ENCODE results near the gene ZBTB11. TPM values are rescaled to one million over a fixed set of nuclear protein-coding genes. Genes with fewer than 3 reads are reported as not detected.

The ZBTB11 gene
- total and polyA plus RNA-seq, 9 donors: 7.6 to 24.7 (median 18.3) TPM

GRCh38 chr3:101690972-101691371 is 14.0 kb upstream of the ZBTB11 start:
- Histone ChIP-seq H3K4me3 (no peak overlapping the region), H3K27ac (no peak overlapping the region), H3K4me1 (ENCODE audit: insufficient read depth) (peaks cover 1% of the 10 kb centered on the region), H3K36me3 (no peaks in the 10 kb centered on the region), H3K9me3 (no peaks in the 10 kb centered on the region), H3K27me3 (no peaks in the 10 kb centered on the region)
- DNase-seq: no peak
- TF ChIP-seq EP300 (IDR thresholded peaks at IDR 0.05) (no peak), CTCF (IDR thresholded peaks at IDR 0.05) (no peak), POLR2A (IDR thresholded peaks at IDR 0.05) (no peak)
- intact Hi-C loops (cut with DNase I): no loop called here

GRCh38 chr3:101689286-101689685 is 12.4 kb upstream of the ZBTB11 start:
- no peak overlapping the region for H3K27ac ChIP-seq
- intact Hi-C loops (cut with DNase I): loop anchor here in 1 of 4 donors (5.0 kb wide), 2 partner anchors 117 to 158 kb away; partner anchors contain the start of genes NFKBIZ and PCNP

GRCh38 chr3:101687142-101687931 is 10.4 kb upstream of the ZBTB11 start:
- intact Hi-C loops (cut with DNase I): loop anchor here in 1 of 4 donors (5.0 kb wide), 2 partner anchors 115 to 160 kb away; partner anchors contain the start of genes NFKBIZ and PCNP
- Histone ChIP-seq H3K4me1 (ENCODE audit: insufficient read depth) (peaks cover 10% of the 10 kb centered on the region), H3K4me3 (peak overlapping the region; percentile 59), H3K27ac (peak overlapping the region; percentile 64 to 83), H3K27me3 (no peaks in the 10 kb centered on the region), H3K36me3 (no peaks in the 10 kb centered on the region), H3K9me3 (no peaks in the 10 kb centered on the region)
- DNase-seq: peak in 1 of 5 donors; percentile 51
- TF ChIP-seq EP300 (IDR thresholded peaks at IDR 0.05) (no peak), CTCF (IDR thresholded peaks at IDR 0.05) (no peak), POLR2A (IDR thresholded peaks at IDR 0.05) (no peak)
- 29 to 53% (median 44%) methylated on average over 24 to 25 of the region's 25 CpGs for WGBS, 3 donors

More at GRCh38 chr3:101689286-101689685, 12.4 kb upstream of the ZBTB11 start:
- H3K4me3 ChIP-seq: no peak overlapping the region
- H3K4me1 ChIP-seq (ENCODE audit: insufficient read depth): peaks cover 6% of the 10 kb centered on the region
- DNase-seq: no peak
- TF ChIP-seq EP300 (IDR thresholded peaks at IDR 0.05): no peak
- TF ChIP-seq CTCF (IDR thresholded peaks at IDR 0.05): no peak
- TF ChIP-seq POLR2A (IDR thresholded peaks at IDR 0.05): no peak
- H3K9me3 ChIP-seq: no peaks in the 10 kb centered on the region
- 84 to 93% (median 90%) methylated on average over 2 of the region's 2 CpGs for WGBS, 3 donors
- H3K27me3 ChIP-seq: no peaks in the 10 kb centered on the region
- no peaks in the 10 kb centered on the region for H3K36me3 ChIP-seq

- Histone ChIP-seq H3K4me3 (peak overlapping the region; percentile 59), H3K27me3 (no peaks in the 10 kb centered on the region), H3K27ac (peak overlapping the region; percentile 83 to 86), H3K9me3 (no peaks in the 10 kb centered on the region), H3K4me1 (ENCODE audit: insufficient read depth) (peaks cover 10% of the 10 kb centered on the region), H3K36me3 (no peaks in the 10 kb centered on the region)
- no peak for TF ChIP-seq POLR2A (IDR thresholded peaks at IDR 0.05)
- no peak for TF ChIP-seq EP300 (IDR thresholded peaks at IDR 0.05)
- TF ChIP-seq CTCF (IDR thresholded peaks at IDR 0.05): no peak
- 1% methylated on average over 11 of the region's 11 CpGs for whole genome bisulfite sequencing, 3 donors
- DNase-seq: no peak
- intact Hi-C loops (cut with DNase I): loop anchor here in 1 of 4 donors (5.0 kb wide), 2 partner anchors 114 to 161 kb away; partner anchors contain the start of genes NFKBIZ and PCNP
These were observed 9.0 kb upstream of the ZBTB11 start for GRCh38 chr3:101685870-101686307.
